ENCODE data around the gene ERCC5.

The ERCC5 gene

GRCh38 chr13:102848956-102849355 lies 3.1 kb downstream of the ERCC5 start:
- no peak overlapping the region for H2AFZ ChIP-seq (ENCODE audit: insufficient read depth, low read length, poor library complexity)
- no CpG with 5 or more reads among the region's 6 CpGs for WGBS (ENCODE audit: extremely low coverage, insufficient coverage, insufficient read length)
- peaks cover 1 to 4% of the 10 kb centered on the region in 2 experiments for H3K4me1 ChIP-seq (ENCODE audit: control insufficient read depth in 1 of 2, insufficient read depth in 2 of 2, low read length in 2 of 2)
- H3K4me3 ChIP-seq (ENCODE audit: low read depth, low read length), result no peak overlapping the region
- H3K9ac ChIP-seq (ENCODE audit: low read length), result no peak overlapping the region
- H2BK5ac ChIP-seq (ENCODE audit: low read depth, low read length, poor library complexity), result no peak overlapping the region
- no peak overlapping the region for H4K8ac ChIP-seq (ENCODE audit: low read depth, low read length)
- H3K79me1 ChIP-seq (ENCODE audit: low read length), result peaks cover 10% of the 10 kb centered on the region
- H3K36me3 ChIP-seq (ENCODE audit: control insufficient read depth in 1 of 2, insufficient read depth in 2 of 2, low read length in 2 of 2), result peaks cover under 1 to 1% of the 10 kb centered on the region in 2 experiments
- H3K9me3 ChIP-seq (ENCODE audit: insufficient read depth, low read depth, low read length), result no peaks in the 10 kb centered on the region
- H3K4ac ChIP-seq (ENCODE audit: low read depth, low read length), result no peak overlapping the region
- no peak overlapping the region for H2BK12ac ChIP-seq (ENCODE audit: low read length)
- no peak overlapping the region for H3K27ac ChIP-seq (ENCODE audit: low read depth, low read length)
- H3K14ac ChIP-seq (ENCODE audit: low read length), result no peak overlapping the region
- H3K18ac ChIP-seq (ENCODE audit: low read length), result no peak overlapping the region
- H3K79me2 ChIP-seq (ENCODE audit: control insufficient read depth, insufficient read depth, low read length, poor library complexity), result peaks cover 4% of the 10 kb centered on the region
- no peak overlapping the region for H3K4me2 ChIP-seq (ENCODE audit: low read length)
- H4K91ac ChIP-seq (ENCODE audit: low read depth, low read length), result no peak overlapping the region
- H3K23ac ChIP-seq (ENCODE audit: low read length), result no peak overlapping the region
- DNase-seq, result no peak
- no peak overlapping the region for H4K12ac ChIP-seq (ENCODE audit: low read depth, low read length)
- H3K27me3 ChIP-seq (ENCODE audit: insufficient read depth, low read length), result no peaks in the 10 kb centered on the region
- no peak overlapping the region for H2AK5ac ChIP-seq (ENCODE audit: low read length)
- H2BK120ac ChIP-seq (ENCODE audit: insufficient read depth, low read length, poor library complexity), result no peak overlapping the region

- Histone ChIP-seq H2BK120ac (ENCODE audit: insufficient read depth, low read length, poor library complexity) (no peak overlapping the region), H3K23ac (ENCODE audit: low read length) (no peak overlapping the region), H3K4me3 (ENCODE audit: low read depth, low read length) (no peak overlapping the region), H3K14ac (ENCODE audit: low read length) (no peak overlapping the region), H3K18ac (ENCODE audit: low read length) (no peak overlapping the region), H3K27ac (ENCODE audit: low read depth, low read length) (no peak overlapping the region), H3K9me3 (ENCODE audit: insufficient read depth, low read depth, low read length) (no peaks in the 10 kb centered on the region), H3K36me3 (ENCODE audit: control insufficient read depth in 1 of 2, insufficient read depth in 2 of 2, low read length in 2 of 2) (peaks cover 8 to 11% of the 10 kb centered on the region in 2 experiments), H3K27me3 (ENCODE audit: insufficient read depth, low read length) (no peaks in the 10 kb centered on the region), H2AK5ac (ENCODE audit: low read length) (no peak overlapping the region), H2BK5ac (ENCODE audit: low read depth, low read length, poor library complexity) (no peak overlapping the region), H3K4me1 (ENCODE audit: control insufficient read depth in 1 of 2, insufficient read depth in 2 of 2, low read length in 2 of 2) (no peaks in the 10 kb centered on the region), H4K91ac (ENCODE audit: low read depth, low read length) (no peak overlapping the region), H3K79me2 (ENCODE audit: control insufficient read depth, insufficient read depth, low read length, poor library complexity) (no peaks in the 10 kb centered on the region), H4K12ac (ENCODE audit: low read depth, low read length) (no peak overlapping the region), H3K79me1 (ENCODE audit: low read length) (no peaks in the 10 kb centered on the region), H2AFZ (ENCODE audit: insufficient read depth, low read length, poor library complexity) (no peak overlapping the region), H3K4me2 (ENCODE audit: low read length) (no peak overlapping the region), H3K4ac (ENCODE audit: low read depth, low read length) (no peak overlapping the region), H3K9ac (ENCODE audit: low read length) (no peak overlapping the region), H2BK12ac (ENCODE audit: low read length) (no peak overlapping the region), H4K8ac (ENCODE audit: low read depth, low read length) (no peak overlapping the region)
- WGBS (ENCODE audit: extremely low coverage, insufficient coverage, insufficient read length), result no CpG with 5 or more reads among the region's 3 CpGs
- DNase-seq, result no peak
Measured at GRCh38 chr13:102852556-102852955, 6.7 kb downstream of the ERCC5 start.

GRCh38 chr13:102854675-102855074 lies 8.8 kb downstream of the ERCC5 start:
- no peak overlapping the region for H4K8ac ChIP-seq (ENCODE audit: low read depth, low read length)
- no peak overlapping the region for H2BK120ac ChIP-seq (ENCODE audit: insufficient read depth, low read length, poor library complexity)
- no peak overlapping the region for H3K23ac ChIP-seq (ENCODE audit: low read length)
- no peak overlapping the region for H4K91ac ChIP-seq (ENCODE audit: low read depth, low read length)
- no peaks in the 10 kb centered on the region for H3K79me1 ChIP-seq (ENCODE audit: low read length)
- H3K9ac ChIP-seq (ENCODE audit: low read length), result no peak overlapping the region
- H3K9me3 ChIP-seq (ENCODE audit: insufficient read depth, low read depth, low read length), result no peaks in the 10 kb centered on the region
- H2AK5ac ChIP-seq (ENCODE audit: low read length), result no peak overlapping the region
- H3K27me3 ChIP-seq (ENCODE audit: insufficient read depth, low read length), result no peaks in the 10 kb centered on the region
- DNase-seq, result no peak
- H3K14ac ChIP-seq (ENCODE audit: low read length), result no peak overlapping the region
- no peak overlapping the region for H3K4me2 ChIP-seq (ENCODE audit: low read length)
- H2BK12ac ChIP-seq (ENCODE audit: low read length), result no peak overlapping the region
- H3K79me2 ChIP-seq (ENCODE audit: control insufficient read depth, insufficient read depth, low read length, poor library complexity), result no peaks in the 10 kb centered on the region
- no peak overlapping the region for H2AFZ ChIP-seq (ENCODE audit: insufficient read depth, low read length, poor library complexity)
- H3K36me3 ChIP-seq (ENCODE audit: control insufficient read depth in 1 of 2, insufficient read depth in 2 of 2, low read length in 2 of 2), result peaks cover 10 to 14% of the 10 kb centered on the region in 2 experiments
- WGBS (ENCODE audit: extremely low coverage, insufficient coverage, insufficient read length), result no CpG with 5 or more reads among the region's 7 CpGs
- H3K4me1 ChIP-seq (ENCODE audit: control insufficient read depth in 1 of 2, insufficient read depth in 2 of 2, low read length in 2 of 2), result no peaks in the 10 kb centered on the region
- H2BK5ac ChIP-seq (ENCODE audit: low read depth, low read length, poor library complexity), result no peak overlapping the region
- no peak overlapping the region for H3K27ac ChIP-seq (ENCODE audit: low read depth, low read length)
- no peak overlapping the region for H3K4ac ChIP-seq (ENCODE audit: low read depth, low read length)
- H4K12ac ChIP-seq (ENCODE audit: low read depth, low read length), result no peak overlapping the region
- H3K4me3 ChIP-seq (ENCODE audit: low read depth, low read length), result no peak overlapping the region
- no peak overlapping the region for H3K18ac ChIP-seq (ENCODE audit: low read length)

GRCh38 chr13:102856557-102856956 lies 10.7 kb downstream of the ERCC5 start:
- H3K79me2 ChIP-seq (ENCODE audit: control insufficient read depth, insufficient read depth, low read length, poor library complexity), result no peaks in the 10 kb centered on the region
- no peak overlapping the region for H4K12ac ChIP-seq (ENCODE audit: low read depth, low read length)
- H3K27me3 ChIP-seq (ENCODE audit: insufficient read depth, low read length), result no peaks in the 10 kb centered on the region
- no peak overlapping the region for H2AFZ ChIP-seq (ENCODE audit: insufficient read depth, low read length, poor library complexity)
- no peak overlapping the region for H3K4me2 ChIP-seq (ENCODE audit: low read length)
- no peak overlapping the region for H3K27ac ChIP-seq (ENCODE audit: low read depth, low read length)
- no peak overlapping the region for H4K8ac ChIP-seq (ENCODE audit: low read depth, low read length)
- no peak overlapping the region for H3K14ac ChIP-seq (ENCODE audit: low read length)
- no CpG with 5 or more reads among the region's 6 CpGs for WGBS (ENCODE audit: extremely low coverage, insufficient coverage, insufficient read length)
- H3K4me1 ChIP-seq (ENCODE audit: control insufficient read depth in 1 of 2, insufficient read depth in 2 of 2, low read length in 2 of 2), result no peaks in the 10 kb centered on the region
- no peak overlapping the region for H2BK5ac ChIP-seq (ENCODE audit: low read depth, low read length, poor library complexity)
- no peak overlapping the region for H4K91ac ChIP-seq (ENCODE audit: low read depth, low read length)
- DNase-seq, result no peak
- H3K79me1 ChIP-seq (ENCODE audit: low read length), result no peaks in the 10 kb centered on the region
- no peak overlapping the region for H2BK120ac ChIP-seq (ENCODE audit: insufficient read depth, low read length, poor library complexity)
- no peak overlapping the region for H2BK12ac ChIP-seq (ENCODE audit: low read length)
- H3K9me3 ChIP-seq (ENCODE audit: insufficient read depth, low read depth, low read length), result no peaks in the 10 kb centered on the region
- H2AK5ac ChIP-seq (ENCODE audit: low read length), result no peak overlapping the region
- no peak overlapping the region for H3K18ac ChIP-seq (ENCODE audit: low read length)
- H3K4me3 ChIP-seq (ENCODE audit: low read depth, low read length), result no peak overlapping the region
- H3K36me3 ChIP-seq (ENCODE audit: control insufficient read depth in 1 of 2, insufficient read depth in 2 of 2, low read length in 2 of 2), result peaks cover 14 to 19% of the 10 kb centered on the region in 2 experiments
- H3K23ac ChIP-seq (ENCODE audit: low read length), result no peak overlapping the region
- no peak overlapping the region for H3K4ac ChIP-seq (ENCODE audit: low read depth, low read length)
- H3K9ac ChIP-seq (ENCODE audit: low read length), result no peak overlapping the region

Data from trophoblast cell (in vitro differentiated cells and primary cell).